Astrocyte (in vitro differentiated cells and primary cell): ENCODE data around the gene CCDC117.

Experiments
- EZH2 ChIP-seq: IDR thresholded peaks from 2 replicates; pipeline ENCODE4 v1.6.1; 2012; ENCODE audit warnings: mild to moderate bottlenecking, low read length, inconsistent platforms; ENCODE audit not compliant: insufficient read depth
- TF ChIP-seq, protein P1 (sequence below): IDR thresholded peaks from 2 replicates; pipeline ENCODE4 v1.5.1; 2011; ENCODE audit warnings: low read depth, mild to moderate bottlenecking, inconsistent platforms, low read length, moderate library complexity; ENCODE audit not compliant: insufficient read depth

DNA sequence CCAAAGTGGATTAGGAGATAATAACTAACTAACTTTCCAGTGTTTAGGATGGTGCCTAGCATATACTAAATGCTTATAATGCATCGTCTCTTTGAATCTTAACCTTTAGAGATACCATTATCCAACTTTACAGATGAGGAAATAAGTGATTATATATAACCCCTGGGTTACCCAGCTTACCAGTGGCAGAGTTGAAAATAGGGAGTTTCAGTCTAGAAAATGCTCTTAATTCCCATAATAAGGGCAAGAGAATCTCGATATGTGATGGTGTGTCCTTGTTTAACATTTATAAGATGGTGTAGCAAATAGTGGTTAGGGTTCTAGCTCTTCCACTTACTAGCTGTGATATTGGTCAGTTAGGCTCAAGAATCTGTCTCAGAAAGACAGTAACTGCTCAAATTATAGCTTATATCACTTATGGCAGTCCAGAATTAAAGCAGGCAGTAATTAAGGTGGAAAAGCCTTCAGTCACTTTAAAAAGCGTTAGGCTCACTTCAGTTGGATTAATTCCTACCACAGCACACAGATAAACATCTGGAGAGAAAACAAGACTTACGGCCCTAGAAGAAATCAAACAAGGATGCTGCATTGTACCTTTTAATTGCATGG, 21.6 kb downstream of the CCDC117 start:
- no peak for TF ChIP-seq EZH2
- TF ChIP-seq, protein P1, sequence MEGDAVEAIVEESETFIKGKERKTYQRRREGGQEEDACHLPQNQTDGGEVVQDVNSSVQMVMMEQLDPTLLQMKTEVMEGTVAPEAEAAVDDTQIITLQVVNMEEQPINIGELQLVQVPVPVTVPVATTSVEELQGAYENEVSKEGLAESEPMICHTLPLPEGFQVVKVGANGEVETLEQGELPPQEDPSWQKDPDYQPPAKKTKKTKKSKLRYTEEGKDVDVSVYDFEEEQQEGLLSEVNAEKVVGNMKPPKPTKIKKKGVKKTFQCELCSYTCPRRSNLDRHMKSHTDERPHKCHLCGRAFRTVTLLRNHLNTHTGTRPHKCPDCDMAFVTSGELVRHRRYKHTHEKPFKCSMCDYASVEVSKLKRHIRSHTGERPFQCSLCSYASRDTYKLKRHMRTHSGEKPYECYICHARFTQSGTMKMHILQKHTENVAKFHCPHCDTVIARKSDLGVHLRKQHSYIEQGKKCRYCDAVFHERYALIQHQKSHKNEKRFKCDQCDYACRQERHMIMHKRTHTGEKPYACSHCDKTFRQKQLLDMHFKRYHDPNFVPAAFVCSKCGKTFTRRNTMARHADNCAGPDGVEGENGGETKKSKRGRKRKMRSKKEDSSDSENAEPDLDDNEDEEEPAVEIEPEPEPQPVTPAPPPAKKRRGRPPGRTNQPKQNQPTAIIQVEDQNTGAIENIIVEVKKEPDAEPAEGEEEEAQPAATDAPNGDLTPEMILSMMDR = no peak
